ENCODE measurements around the gene TMED9. TPM values are rescaled to one million over a fixed set of nuclear protein-coding genes. Genes with fewer than 3 reads are reported as not detected.

TMED9 gene
- total RNA-seq, 4 donors from 2014 or later, result 50.9 to 86.4 (median 72.9) TPM

DNA sequence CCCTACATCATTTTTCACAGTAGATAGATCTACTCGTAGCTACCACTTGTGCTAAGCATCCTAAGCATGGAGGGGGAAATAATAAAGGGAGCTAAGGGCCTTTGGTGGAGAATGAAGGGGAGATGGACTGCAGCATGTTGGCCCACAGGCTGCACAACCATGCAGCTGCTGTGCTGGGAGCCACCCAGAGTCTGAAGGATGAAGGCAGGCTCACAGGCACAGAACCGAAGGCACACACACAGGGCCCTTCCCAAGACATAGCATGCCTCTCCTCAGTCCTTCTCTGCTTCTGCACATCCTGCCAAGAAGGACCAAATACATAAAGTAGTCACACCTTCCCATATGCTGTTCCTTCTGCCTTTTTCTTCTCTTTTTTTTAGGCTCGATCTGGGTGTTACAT is 44.3 kb upstream of the TMED9 start:
- H3K27ac ChIP-seq, result peak overlapping the region in 3 of 4 donors; percentile 18 to 44 (median 25)
- no peak for ATAC-seq
- 60 to 88% methylated on average over 1 to 3 of the region's 3 CpGs for WGBS, 2 donors (ENCODE audit: low coverage in 1 of 2)
- H3K27me3 ChIP-seq, result no peaks in the 10 kb centered on the region
- H3K4me1 ChIP-seq, result peaks cover 9 to 94% (median 37%) of the 10 kb centered on the region in 3 donors
- H3K4me3 ChIP-seq, result no peak overlapping the region
- TF ChIP-seq EP300 (IDR thresholded peaks at IDR 0.05), result no peak
- TF ChIP-seq POLR2AphosphoS5 (IDR thresholded peaks at IDR 0.05), result no peak
- no peak for TF ChIP-seq CTCF (IDR thresholded peaks at IDR 0.05)
- no peak for TF ChIP-seq POLR2A (IDR thresholded peaks at IDR 0.05)
- H3K36me3 ChIP-seq, result peaks cover 0 to 15% of the 10 kb centered on the region in 2 donors
- no peaks in the 10 kb centered on the region for H3K9me3 ChIP-seq

DNA sequence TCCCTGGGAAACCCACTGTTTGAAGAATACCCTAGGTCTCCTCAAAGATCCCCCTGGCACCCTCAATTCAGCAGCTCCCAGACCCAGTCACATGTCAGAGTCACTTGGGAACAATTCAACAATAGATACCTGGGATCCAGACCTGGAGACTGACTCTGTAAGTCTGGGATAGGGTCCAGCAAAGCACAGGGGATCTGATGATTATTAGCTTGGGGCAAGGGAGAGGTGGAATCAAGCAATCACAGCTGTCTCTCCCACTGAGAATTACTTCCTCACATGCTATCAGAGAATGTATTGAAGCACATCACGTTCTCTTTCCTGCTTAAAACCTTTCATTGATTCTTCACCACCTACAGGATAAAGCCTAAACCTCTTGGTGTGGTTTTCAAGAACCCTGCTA is 43.5 kb upstream of the TMED9 start:
- H3K4me1 ChIP-seq, result peaks cover 9 to 94% (median 44%) of the 10 kb centered on the region in 3 donors

GRCh38 chr5:177550122-177550521 is 41.9 kb upstream of the TMED9 start:
- peaks cover 6 to 87% (median 34%) of the 10 kb centered on the region in 3 donors for H3K4me1 ChIP-seq
- H3K4me3 ChIP-seq, result no peak overlapping the region
- no peaks in the 10 kb centered on the region for H3K27me3 ChIP-seq
- no peaks in the 10 kb centered on the region for H3K9me3 ChIP-seq
- TF ChIP-seq CTCF (IDR thresholded peaks at IDR 0.05) (no peak), POLR2AphosphoS5 (IDR thresholded peaks at IDR 0.05) (no peak), EP300 (IDR thresholded peaks at IDR 0.05) (no peak), POLR2A (IDR thresholded peaks at IDR 0.05) (no peak)
- WGBS, 2 donors (ENCODE audit: low coverage in 1 of 2), result 69% methylated on average over 1 of the region's 1 CpG; no CpG with 5 or more reads in 1 of the 2 donors
- H3K36me3 ChIP-seq, result peaks cover 0 to 15% of the 10 kb centered on the region in 2 donors
- no peak overlapping the region for H3K27ac ChIP-seq
- ATAC-seq, result no peak

More for the DNA sequence above, 43.5 kb upstream of the TMED9 start:
- TF ChIP-seq POLR2AphosphoS5 (IDR thresholded peaks at IDR 0.05) (no peak), CTCF (IDR thresholded peaks at IDR 0.05) (no peak), EP300 (IDR thresholded peaks at IDR 0.05) (no peak), POLR2A (IDR thresholded peaks at IDR 0.05) (no peak)
- 78 to 89% methylated on average over 1 of the region's 1 CpG for WGBS, 2 donors (ENCODE audit: low coverage in 1 of 2)
- ATAC-seq, result no peak
- H3K36me3 ChIP-seq, result peaks cover 0 to 15% of the 10 kb centered on the region in 2 donors
- H3K27me3 ChIP-seq, result no peaks in the 10 kb centered on the region
- no peak overlapping the region for H3K4me3 ChIP-seq
- no peaks in the 10 kb centered on the region for H3K9me3 ChIP-seq
- H3K27ac ChIP-seq, result peak overlapping the region in 1 of 4 donors; percentile 44

DNA sequence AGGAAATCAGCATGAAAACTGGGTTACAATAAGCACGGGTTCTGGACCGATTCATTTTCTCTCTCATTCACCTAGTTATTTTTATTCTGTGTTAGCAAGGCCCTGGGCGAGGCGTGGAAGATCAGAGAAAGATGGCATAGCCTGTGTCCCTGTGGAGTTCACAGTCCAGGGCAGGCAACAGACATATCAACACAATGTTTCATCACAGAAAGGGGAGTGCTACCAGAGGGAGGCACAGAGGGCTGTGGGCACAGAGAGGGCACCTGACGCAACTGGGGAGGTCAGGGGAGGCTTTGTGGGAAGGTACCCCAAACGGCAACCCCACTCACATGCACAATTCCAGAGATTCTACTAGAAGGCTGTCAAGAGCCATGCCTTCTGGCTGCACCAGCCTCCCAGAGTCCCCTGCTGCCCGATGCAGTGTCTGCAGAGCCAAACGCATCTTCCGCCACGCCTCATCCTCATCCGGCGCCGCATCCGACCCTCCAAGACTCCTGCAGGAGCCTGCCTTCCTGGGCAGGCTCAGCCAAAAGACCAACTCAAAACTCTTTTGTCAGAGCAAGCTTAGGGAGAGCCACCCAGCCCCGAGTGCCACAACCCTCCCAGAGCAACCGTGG is 39.1 kb upstream of the TMED9 start:
- H3K27me3 ChIP-seq, result no peaks in the 10 kb centered on the region
- H3K4me3 ChIP-seq, result peak overlapping the region; percentile 90 to 96
- 44% methylated on average over 5 of the region's 16 CpGs; no CpG with 5 or more reads in 1 of the 2 donors for WGBS, 2 donors (ENCODE audit: low coverage in 1 of 2)
- no peak for TF ChIP-seq POLR2A (IDR thresholded peaks at IDR 0.05)
- TF ChIP-seq POLR2AphosphoS5 (IDR thresholded peaks at IDR 0.05), result no peak
- no peak for TF ChIP-seq CTCF (IDR thresholded peaks at IDR 0.05)
- TF ChIP-seq EP300 (IDR thresholded peaks at IDR 0.05), result no peak
- peak overlapping the region in 3 of 4 donors; percentile 88 to 91 (median 89) for H3K27ac ChIP-seq
- no peak for ATAC-seq
- H3K4me1 ChIP-seq, result peaks cover 0 to 66% (median 15%) of the 10 kb centered on the region in 3 donors
- H3K9me3 ChIP-seq, result no peaks in the 10 kb centered on the region
- peaks cover 0 to 15% of the 10 kb centered on the region in 2 donors for H3K36me3 ChIP-seq
